Inflammatory macrophage treated with lipopolysaccharide for 1 hour (primary cell): Measurements from ENCODE around the gene WRAP73.

Source experiments
- DNase-seq, 2 donors: peaks; one replicate each; pipeline ENCODE4 v3.0.0-alpha.2; 2020 to 2022

Gene WRAP73

GRCh38 chr1:3609769-3610526, 40.0 kb downstream of the WRAP73 start:
- DNase-seq = no peak

- DNase-seq = no peak
Measured at GRCh38 chr1:3609016-3609768, 40.7 kb downstream of the WRAP73 start.

GRCh38 chr1:3608154-3608553, 41.7 kb downstream of the WRAP73 start:
- no peak for DNase-seq

DNA sequence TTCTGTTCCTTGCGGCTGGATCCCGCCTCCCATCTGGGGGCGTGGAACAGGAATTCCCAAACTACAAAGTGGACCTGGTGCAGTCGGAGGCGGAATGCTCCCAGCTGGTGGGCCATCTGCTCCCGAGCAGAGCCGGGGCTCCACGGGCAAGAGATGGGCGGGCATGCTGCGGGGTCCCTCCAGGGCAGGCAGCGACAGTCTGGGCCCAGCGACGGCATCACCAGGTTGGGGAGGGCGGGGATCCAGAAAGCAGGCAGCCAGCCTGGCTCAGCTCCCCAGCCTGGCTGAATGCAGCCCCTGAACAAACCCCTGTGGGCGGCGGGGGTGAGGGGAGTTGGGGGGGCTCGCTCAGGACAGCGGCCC, 42.2 kb downstream of the WRAP73 start:
- no peak for DNase-seq

GRCh38 chr1:3606779-3607702, 42.9 kb downstream of the WRAP73 start:
- DNase-seq = no peak

- no peak for DNase-seq
Measured at GRCh38 chr1:3604997-3605823, 44.7 kb downstream of the WRAP73 start.

GRCh38 chr1:3604468-3604974, 45.4 kb downstream of the WRAP73 start:
- no peak for DNase-seq

DNA sequence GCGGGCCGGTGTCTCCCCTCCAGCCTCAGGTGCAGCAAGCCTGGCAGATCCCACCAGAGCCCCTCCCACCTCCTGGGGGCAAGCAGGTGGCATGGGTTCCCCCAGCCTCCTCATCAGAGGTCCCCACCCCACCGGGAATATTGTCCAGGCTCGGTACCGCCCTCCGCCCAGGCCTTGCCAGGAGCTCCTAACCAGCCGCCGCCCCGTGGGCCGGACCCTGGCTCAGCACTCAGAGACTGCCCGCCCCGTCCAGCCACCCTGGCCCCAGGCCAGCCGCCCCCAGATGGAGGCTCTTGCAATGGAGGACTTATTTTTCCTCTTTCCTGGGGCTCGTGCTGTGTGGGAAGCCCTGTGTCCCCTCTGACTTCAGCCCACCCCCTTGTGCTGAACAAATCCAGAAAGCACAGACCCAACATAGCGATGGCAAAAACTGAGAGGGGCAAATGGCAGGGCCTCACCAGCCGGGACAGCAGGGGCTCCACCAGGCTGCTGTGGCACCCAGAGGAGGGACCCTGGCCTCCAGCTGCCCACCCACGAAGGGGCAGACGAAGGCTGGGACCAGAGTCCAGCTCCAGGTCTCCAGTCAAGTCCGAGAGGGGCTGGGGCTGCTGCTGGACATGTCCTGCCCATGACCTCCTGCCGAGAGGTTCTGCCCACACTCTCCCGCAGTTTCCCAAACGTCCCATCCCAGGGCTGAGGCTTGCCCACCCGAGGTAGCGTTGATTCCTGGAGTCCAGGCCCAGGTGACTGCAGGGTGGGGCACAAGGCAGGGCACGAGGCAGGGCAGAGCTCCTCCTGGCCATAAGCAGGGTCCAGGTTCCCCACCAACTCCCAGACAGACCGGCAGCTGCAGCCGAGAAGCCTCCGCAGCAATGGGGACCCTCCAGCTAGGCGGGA, 46.1 kb downstream of the WRAP73 start:
- no peak for DNase-seq

GRCh38 chr1:3603156-3603555, 46.7 kb downstream of the WRAP73 start:
- DNase-seq = no peak

- DNase-seq = no peak
Measured at GRCh38 chr1:3602375-3602774, 47.5 kb downstream of the WRAP73 start.

DNA sequence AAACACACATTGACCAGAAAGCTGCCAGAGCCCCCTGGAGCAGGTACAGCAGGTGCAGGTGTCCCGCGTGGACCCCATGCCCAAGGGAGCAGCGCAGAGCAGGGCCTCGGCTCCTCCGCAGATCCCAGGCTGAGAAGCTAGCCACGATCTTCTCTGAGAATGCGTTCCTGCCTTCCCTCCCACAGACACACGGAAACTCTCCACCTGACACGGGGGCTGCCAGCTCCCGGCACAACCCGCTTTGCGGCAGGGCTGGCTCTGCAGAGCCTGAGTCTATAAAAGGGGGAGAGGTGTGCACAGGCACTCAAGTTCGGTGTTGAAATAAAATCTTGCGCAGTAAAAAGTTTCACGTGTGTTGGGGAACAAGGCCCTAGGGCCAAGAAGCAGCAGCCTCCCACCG, 48.2 kb downstream of the WRAP73 start:
- DNase-seq = no peak

- DNase-seq = no peak
Measured at GRCh38 chr1:3600354-3600753, 49.5 kb downstream of the WRAP73 start.

DNA sequence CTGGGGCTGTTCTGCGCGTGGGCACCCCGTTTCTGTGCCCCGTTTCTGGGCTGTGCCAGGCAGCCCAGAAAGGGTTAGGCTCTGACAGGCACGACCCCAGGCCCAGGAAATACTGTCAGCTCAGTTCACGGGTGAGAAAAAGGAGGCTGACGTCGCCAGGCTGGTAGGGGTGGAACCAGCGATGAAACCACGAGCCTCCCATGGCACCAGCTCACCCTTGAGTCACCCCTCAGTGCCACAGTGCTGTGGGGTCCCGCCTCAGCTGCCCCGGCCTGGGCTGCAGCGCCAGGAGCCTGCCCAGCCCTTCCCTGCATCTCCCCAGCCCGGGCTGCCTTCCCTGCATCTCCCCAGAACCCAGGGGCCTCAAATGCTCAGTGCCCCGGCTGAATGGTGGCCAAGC, 50.1 kb downstream of the WRAP73 start:
- no peak for DNase-seq

GRCh38 chr1:3599286-3599811, 50.6 kb downstream of the WRAP73 start:
- DNase-seq = no peak

- no peak for DNase-seq
Measured at GRCh38 chr1:3598522-3599285, 51.2 kb downstream of the WRAP73 start.

DNA sequence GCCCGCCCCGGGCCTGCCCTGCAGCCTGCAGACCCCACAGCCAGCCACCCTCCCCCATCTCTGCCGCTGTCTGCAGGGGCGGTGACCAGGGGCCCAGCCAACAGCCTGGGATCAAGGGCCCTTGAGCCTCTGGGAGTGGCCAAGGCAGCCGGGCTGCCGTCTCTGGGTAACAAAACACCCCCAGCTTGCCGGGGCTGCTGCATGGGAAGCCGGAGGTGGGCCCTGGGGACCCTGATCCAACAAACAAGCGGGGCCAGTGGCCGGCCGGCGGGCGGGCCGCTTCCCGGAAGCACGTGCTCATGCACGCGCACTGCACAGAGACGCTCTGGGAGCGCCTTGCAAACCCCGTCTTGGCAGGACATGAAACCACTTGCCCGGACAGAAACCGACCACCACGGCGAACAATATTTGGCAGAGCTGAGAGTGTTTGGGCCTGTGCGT, 51.8 kb downstream of the WRAP73 start:
- no peak for DNase-seq

DNA sequence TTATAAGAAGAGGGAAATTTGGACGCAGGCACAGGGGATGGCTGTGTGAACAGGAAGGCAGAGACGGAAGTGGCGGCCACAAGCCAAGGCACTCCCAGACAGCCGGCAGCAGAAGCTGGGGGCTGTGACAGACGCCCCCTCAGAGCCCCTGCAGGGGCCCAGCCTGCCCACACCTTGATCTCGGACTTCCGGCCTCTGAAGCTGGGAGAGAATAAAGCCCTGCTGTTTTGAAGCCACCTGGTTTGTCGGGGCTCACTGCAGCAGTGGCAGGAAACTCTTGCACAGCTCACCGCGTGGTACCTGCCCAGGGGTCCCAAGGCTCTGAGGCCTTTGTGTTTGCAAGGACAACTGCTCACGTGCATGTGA, 52.3 kb downstream of the WRAP73 start:
- DNase-seq = no peak

- no peak for DNase-seq
Measured at GRCh38 chr1:3596663-3597598, 53.0 kb downstream of the WRAP73 start.

GRCh38 chr1:3595949-3596348, 54.0 kb downstream of the WRAP73 start:
- DNase-seq = no peak
